ENCODE results near the gene ASCL3.

DNA sequence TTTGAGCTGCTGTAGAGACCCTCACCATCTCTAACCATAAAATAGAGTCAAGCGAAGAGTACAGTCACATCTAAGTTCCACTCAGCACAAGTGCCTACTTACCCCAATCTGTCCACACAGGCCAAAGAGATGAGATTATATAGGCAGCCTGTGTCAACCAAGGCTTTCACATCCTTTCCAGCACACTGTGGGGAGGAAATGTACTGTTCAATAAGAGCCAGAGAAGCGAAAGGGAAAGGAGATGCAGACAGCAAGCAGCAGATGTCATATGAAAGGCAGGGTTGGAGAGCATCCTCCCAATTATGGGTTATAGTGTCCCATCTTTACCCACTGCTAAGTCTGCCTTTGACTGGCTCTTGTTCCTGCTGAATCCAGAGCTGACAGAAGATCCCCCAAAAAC lies 44.6 kb upstream of the ASCL3 start:
- TF ChIP-seq SUZ12 (IDR thresholded peaks at IDR 0.05; ENCODE audit: extremely low read depth, insufficient read depth, insufficient read length): no peak
- TF ChIP-seq ZNF274 (IDR thresholded peaks at IDR 0.05; ENCODE audit: low read depth, low read length): no peak
- TF ChIP-seq YY1 (IDR thresholded peaks at IDR 0.05; ENCODE audit: insufficient read depth, insufficient read length): no peak
